Activated CD4-positive, alpha-beta T cell treated with anti-CD3 and anti-CD28 coated beads, Interleukin-2, amount 50 U/mL, for 16 hours (primary cell): ENCODE measurements around the gene SNX13.
"Not testable (repeated sequence)": the region's sequence is repeated elsewhere in the genome, so short reads cannot be mapped to it uniquely, and the experiment has no call there.

ENCODE experiments used
- DNase-seq: peaks from one replicate; pipeline ENCODE4 v3.0.0-alpha.2; 2020

The SNX13 gene

DNA sequence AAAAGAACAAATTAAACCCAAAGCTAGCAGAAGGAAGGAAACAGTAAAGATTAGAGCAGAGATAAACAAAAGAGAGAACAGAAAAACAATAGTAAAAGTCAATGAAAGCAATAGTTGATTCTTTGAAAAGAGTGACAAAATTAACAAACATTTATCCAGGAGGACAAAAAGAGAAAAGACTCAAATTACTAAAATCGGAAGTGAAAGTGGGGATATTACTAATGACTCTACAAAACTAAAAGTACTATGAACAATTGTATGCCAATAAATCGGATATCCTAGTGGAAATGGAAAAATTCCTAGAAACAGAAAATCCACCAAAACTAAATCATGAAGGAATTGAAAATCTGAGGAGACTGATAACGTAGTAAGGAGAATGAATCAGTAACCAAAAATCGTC is 96.3 kb downstream of the SNX13 start:
- DNase-seq, result peak; percentile 24

DNA sequence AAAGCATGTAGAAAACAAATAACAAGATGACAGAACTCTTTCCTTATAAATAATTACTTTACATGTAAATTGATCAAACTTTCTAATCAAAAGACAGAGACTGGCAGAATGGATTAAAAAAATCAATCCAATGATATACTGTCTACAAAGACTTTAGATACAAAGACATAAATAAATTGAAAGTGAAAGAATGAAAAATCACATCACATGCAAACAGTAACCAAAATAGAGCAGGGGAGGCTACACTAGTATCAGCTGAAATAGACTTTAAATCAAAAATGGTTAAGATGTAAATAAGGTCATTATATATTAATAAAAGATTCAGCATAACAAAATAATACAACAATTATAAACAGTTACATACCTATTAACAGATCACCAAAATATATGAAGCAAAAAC is 97.3 kb downstream of the SNX13 start:
- DNase-seq, result no peak

DNA sequence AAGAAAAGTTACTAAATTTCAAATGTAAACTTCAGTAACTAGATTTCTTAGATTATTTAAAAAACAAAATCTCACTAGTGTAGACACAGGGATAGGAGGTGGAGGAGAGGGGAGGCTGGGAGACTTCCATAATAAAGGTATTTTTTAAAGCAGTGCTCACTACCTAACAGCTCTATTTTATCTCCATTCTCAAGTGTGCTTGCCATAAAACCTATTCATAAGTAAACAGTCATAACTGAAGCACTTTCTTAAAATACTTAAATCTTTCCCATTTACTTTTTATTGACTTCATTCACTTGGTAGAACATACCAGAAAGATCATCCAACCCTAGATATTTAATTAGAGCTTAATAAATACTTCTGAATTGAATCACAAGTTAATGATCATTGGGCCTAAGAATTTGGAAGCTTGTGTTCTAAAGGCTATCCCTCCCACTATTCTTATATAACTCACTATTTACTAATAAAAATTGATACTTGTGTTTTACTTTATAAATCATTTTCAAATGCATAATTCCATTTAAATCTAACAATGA is 107.4 kb downstream of the SNX13 start:
- DNase-seq, result no peak

GRCh38 chr7:17832242-17832641 is 108.1 kb downstream of the SNX13 start:
- DNase-seq, result peak; percentile 16

GRCh38 chr7:17830206-17830605 is 110.1 kb downstream of the SNX13 start:
- DNase-seq, result no peak

- DNase-seq, result no peak
These were observed 111.3 kb downstream of the SNX13 start for GRCh38 chr7:17829001-17829400.

DNA sequence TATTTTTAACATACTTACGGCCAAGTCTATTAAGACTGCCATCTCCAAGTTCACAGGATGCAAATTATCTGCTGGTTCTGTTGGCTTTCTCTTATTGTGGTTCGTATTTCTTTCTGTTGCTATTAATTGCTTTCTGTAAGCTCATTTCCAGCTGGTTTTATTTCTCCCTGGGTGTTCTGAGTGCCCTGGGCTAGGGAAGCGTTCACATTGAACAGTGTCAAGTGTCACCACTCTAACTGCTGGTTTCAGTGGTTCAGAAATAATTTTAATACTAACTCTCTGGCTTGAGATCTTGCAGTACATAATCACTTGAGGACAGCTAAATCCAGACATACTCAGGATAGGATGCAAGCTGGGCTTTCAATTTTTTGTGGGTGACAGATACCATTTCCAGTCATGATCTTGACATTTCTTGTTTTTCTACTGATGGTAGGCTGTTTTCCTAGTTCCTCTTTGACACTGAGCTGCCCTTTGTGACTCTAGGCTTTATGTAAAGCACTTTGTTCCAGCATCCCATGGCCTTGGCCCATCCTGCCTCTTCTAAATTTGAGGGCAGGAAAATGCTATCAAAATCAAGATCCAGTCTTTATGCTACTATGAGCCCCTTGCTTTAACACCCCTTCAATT is 117.6 kb downstream of the SNX13 start:
- DNase-seq, result no peak

DNA sequence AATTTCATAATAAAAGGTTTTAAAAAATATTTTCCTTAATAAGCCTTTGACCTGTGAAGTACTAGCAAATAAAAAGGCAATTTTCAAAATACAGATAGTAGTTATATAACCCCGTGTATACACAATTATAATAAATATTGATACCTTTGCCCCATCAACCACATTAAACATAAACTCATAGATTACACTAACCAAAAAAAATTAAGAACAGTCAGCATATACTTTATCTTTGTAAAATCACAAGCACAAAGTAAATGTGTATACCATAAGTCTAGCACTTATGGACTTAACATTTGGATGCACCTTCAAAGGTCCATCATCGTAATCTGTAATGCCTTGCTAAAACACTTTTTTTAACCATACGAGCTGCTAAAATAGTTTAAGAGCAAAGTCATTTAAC is 123.4 kb downstream of the SNX13 start:
- no peak for DNase-seq

- DNase-seq, result no peak
These were observed 125.0 kb downstream of the SNX13 start for GRCh38 chr7:17815318-17815717.

DNA sequence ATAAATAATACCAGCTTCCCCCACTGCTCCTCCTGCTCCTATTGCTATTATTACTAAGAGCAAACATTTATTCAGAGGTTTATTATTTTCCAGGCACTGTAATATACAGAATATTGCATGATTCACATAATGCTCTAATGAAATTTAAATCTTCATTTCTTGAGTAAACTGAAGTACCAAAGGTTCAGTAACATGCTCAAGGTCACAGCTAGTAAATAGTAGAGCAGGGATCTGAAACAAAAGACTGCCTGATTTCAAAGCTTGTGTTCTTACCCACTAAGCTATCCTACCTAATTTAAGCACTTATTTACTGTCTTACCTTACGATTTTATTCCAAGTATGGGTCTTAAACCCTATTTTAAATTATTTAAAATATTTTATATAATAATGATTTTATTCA is 126.2 kb downstream of the SNX13 start:
- DNase-seq, result no peak

DNA sequence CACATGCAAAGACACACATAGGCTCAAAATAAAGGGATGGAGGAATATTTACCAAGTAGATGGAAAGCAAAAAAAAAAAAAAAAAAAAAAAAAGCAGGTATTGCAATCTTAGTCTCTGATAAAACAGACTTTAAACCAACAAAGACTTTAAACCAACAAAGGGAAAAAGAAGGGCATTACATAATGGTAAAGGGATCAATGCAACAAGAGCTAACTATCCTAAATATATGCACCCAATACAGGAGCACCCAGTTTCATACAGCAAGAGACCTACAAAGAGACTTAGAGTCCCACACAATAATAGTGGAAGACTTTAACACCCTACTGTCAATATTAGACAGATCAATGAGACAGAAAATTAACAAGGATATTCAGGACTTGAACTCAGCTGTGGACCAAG is 131.1 kb downstream of the SNX13 start:
- DNase-seq, result not testable (repeated sequence)

DNA sequence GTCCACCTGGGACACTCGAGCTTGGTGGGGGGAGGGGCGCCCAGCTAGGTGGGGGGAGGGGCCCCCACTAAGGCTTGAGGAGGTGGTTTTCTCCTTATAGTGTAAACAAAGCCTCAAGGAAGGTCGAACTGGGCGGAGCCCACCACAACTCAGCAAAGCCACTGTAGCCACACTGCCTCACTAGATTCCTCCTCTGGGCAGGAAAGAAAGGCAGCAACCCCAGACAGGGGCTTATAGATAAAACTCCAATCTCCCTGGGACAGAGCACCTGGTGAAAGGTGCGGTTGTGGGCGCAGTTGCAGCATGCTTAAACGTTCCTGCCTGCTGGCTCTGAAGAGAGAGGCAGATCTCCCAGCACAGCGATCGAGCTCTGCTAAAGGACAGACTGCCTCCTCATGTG is 133.1 kb downstream of the SNX13 start:
- no peak for DNase-seq

GRCh38 chr7:17806631-17807030 is 133.7 kb downstream of the SNX13 start:
- no peak for DNase-seq

GRCh38 chr7:17802056-17802455 is 138.2 kb downstream of the SNX13 start:
- no peak for DNase-seq

DNA sequence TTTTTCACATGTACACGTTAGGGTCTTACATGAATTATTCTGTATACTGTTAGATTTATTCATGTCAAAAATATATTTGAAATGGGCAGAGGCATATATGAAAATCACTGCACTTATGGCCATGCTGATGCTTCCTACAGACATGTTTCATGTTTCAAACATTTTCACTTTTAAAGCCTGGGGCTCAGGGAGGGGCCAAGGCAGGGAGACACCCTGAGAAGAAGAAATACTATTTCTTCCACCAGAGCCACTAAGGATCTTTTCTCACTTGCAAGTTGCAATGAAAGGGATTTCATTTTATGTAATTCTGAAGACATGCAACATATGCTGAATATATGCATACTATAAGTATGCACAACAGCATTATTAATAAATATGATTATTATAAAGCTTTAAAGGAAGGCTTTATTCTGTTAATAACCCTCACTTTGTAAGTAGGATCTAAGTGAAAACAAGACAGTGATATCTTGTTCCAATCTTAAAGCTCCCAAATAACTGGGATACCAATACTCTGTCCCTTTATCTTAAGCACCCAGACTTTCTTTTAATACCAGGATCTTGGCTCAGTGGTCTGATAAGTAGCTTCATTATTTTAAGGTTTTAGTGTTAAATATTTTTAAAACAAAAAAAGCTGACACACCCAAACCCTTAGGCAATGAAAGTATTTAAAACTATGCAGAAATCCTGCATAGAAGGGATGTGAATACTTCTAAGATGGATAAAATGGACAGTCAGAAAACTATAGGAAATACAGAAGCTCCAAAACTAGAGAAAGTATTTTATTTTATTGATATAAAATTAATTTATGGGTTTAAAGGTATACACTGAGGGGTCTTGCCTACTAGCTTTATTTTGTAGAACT is 148.0 kb downstream of the SNX13 start:
- no peak for DNase-seq

GRCh38 chr7:17787257-17787656 is 153.0 kb downstream of the SNX13 start:
- no peak for DNase-seq

DNA sequence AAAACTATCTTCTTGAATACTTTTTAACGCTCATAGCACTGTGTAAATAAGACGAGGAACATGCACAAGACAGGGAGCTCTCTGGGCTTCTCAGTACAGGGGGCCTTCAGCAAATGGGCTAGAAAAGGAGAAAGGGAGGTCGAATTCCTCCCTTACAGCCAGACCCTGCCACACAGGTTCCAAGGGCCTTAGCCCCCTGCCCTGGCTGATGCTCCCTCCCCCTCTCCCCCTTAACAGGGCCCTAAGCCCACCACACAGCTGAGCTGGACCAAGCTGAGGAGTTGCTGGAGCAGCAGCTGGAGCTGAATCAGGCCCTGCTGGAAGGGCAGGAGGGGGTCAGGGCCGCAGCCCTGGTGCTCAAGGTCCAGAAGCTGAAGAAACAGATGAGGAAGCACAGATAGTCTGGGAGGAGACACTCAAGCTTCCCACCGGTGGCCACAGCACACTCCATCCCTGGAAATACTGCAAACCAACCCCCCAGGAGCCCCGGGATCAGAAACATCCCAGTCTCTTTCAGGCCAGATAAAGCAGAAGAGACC is 153.9 kb downstream of the SNX13 start:
- DNase-seq, result no peak

- DNase-seq, result no peak
These were observed 158.1 kb downstream of the SNX13 start for GRCh38 chr7:17782216-17782549.

- DNase-seq, result no peak
These were observed 158.6 kb downstream of the SNX13 start for GRCh38 chr7:17781491-17782215.

GRCh38 chr7:17779381-17779780 is 160.9 kb downstream of the SNX13 start:
- no peak for DNase-seq

- DNase-seq, result no peak
These were observed 165.5 kb downstream of the SNX13 start for GRCh38 chr7:17774716-17775288.

DNA sequence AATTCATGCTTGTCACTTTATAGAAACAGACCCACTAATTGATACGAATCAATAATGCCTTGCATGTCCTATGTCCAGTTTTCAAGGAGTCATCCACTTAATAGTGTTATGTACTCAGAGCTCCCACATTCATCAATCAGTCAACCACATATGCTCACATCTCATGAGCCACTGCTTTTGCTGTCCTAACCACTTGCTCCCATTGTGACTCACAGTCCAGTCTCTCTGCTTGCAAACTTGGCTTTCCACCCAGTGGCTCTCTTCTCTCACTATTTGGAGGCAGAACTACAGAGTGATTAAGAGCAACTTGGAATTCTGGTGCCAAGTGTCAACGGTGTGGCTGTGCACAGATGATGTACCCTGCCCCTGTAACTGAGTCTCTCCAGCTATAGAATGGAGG is 166.0 kb downstream of the SNX13 start:
- DNase-seq, result no peak

DNA sequence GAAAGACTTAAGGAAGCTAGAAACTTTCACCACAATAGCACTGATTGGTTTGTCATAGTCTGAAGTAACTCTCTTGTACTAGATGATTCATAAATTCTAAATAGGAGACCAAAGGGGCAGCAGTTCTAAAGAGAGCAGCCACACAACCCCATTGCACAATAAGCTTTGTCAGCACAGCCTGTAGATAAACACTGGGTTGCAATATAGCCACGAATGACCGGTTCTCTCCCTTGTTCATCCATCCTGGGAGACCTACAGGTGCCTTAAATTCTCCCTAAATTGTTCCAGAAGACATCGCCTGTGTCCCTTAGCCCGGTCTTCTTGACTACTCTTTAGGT is 167.0 kb downstream of the SNX13 start:
- peak; percentile 54 for DNase-seq
